Measurements from ENCODE around the gene PSMC5. TPM values are rescaled to one million over a fixed set of nuclear protein-coding genes. Genes with fewer than 3 reads are reported as not detected.
"Not testable (repeated sequence)": the region's sequence is repeated elsewhere in the genome, so short reads cannot be mapped to it uniquely, and the experiment has no call there.

PSMC5 gene
- total and polyA plus RNA-seq, 10 donors = 74.5 to 175 (median 99.9) TPM

DNA sequence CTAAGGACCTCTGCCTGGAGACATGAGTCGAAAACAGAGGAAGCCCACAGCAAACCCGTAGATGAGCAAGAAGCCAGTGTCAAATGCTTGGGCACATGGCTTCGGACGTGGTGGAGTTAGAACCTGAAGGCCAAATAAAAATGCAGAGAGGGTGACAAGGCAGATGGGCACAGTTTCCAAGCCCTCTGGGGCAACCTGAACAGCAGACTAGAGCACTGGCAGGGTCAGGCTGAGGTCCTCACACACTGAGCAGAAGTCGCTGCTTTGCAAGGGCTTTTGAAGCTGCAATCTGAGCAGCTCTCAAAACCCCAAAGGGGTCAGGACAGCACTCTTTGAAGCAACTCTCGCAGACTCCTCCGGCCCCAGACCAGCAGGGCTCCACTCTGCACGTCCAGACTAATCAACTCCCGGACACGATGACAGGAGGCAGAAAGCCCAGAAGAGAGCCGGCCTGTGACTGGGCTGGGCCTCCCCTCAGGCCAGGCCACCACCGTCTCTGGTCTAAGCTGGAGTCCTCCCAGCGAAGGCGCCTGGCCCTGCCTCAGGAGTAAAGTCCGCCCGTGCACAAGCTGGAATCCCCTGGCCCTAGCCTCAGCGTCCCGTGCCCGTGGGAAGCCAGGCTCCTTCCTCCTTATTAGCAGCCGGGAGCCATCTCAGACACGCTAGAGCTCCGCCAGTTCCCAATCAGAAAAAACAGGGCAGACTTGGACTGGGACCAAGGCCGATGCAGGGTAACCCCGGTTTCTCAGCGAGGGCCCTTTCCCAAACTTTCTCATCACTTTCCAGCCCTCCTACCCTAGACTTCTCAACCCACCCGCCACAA, 14.3 kb downstream of the PSMC5 start:
- Histone ChIP-seq H3K27ac (peak overlapping the region; percentile 91 to 97 (median 97)), H3K4me3 (peak overlapping the region; percentile 60 to 91 (median 84)), H3K4me1 (peaks cover 42 to 77% (median 60%) of the 10 kb centered on the region in 6 donors), H3K36me3 (peaks cover 0 to 19% (median 9%) of the 10 kb centered on the region in 6 donors), H3K9me3 (no peaks in the 10 kb centered on the region), H3K27me3 (replicated peaks in 1 of 7) (peaks cover 0 to 7% (median 0%) of the 10 kb centered on the region in 7 donors)
- intact Hi-C loops (cut with DNase I; ENCODE audit: low total_unique reads) = no loop called here
- DNase-seq = peak; percentile 88
- WGBS, 5 donors = 3 to 8% (median 6%) methylated on average over 21 to 26 of the region's 26 CpGs
- TF ChIP-seq POLR2A (IDR thresholded peaks at IDR 0.05) = no peak
- TF ChIP-seq POLR2AphosphoS5 (IDR thresholded peaks at IDR 0.05) = peak in 2 of 3 donors; percentile 22 to 50

DNA sequence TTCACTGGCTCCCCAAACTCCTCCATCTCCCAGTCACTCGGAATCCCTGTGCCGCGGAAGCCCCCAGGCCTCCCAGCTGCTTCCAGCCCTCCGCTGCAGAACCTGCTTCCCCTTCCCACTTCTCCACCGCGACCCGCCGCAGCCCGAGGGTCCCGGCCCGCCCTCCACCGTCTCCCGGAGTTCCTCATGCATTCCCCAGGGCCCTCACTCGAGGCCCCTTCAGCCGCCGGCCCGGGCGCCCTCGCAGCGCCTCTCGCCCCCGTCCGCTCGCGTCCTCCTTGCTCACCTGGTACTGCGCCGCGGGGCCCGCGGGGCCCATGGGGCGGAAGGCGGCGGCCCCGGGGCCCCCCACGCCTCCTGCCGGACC, 14.9 kb downstream of the PSMC5 start:
- H3K27ac ChIP-seq = peak overlapping the region; percentile 91 to 97 (median 97)
- 0 to 1% (median 0%) methylated on average over 13 to 36 of the region's 36 CpGs for WGBS, 5 donors
- peak; percentile 92 for DNase-seq
- H3K27me3 ChIP-seq (replicated peaks in 1 of 7) = peaks cover 0 to 7% (median 0%) of the 10 kb centered on the region in 7 donors
- peaks cover 42 to 71% (median 58%) of the 10 kb centered on the region in 6 donors for H3K4me1 ChIP-seq
- H3K4me3 ChIP-seq = peak overlapping the region; percentile 60 to 91 (median 84)
- peaks cover 0 to 13% (median 3%) of the 10 kb centered on the region in 6 donors for H3K36me3 ChIP-seq
- H3K9me3 ChIP-seq = no peaks in the 10 kb centered on the region
- TF ChIP-seq POLR2AphosphoS5 (IDR thresholded peaks at IDR 0.05) = no peak
- TF ChIP-seq, protein P1, sequence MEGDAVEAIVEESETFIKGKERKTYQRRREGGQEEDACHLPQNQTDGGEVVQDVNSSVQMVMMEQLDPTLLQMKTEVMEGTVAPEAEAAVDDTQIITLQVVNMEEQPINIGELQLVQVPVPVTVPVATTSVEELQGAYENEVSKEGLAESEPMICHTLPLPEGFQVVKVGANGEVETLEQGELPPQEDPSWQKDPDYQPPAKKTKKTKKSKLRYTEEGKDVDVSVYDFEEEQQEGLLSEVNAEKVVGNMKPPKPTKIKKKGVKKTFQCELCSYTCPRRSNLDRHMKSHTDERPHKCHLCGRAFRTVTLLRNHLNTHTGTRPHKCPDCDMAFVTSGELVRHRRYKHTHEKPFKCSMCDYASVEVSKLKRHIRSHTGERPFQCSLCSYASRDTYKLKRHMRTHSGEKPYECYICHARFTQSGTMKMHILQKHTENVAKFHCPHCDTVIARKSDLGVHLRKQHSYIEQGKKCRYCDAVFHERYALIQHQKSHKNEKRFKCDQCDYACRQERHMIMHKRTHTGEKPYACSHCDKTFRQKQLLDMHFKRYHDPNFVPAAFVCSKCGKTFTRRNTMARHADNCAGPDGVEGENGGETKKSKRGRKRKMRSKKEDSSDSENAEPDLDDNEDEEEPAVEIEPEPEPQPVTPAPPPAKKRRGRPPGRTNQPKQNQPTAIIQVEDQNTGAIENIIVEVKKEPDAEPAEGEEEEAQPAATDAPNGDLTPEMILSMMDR (IDR thresholded peaks at IDR 0.05 in 8 of 11, conservative IDR thresholded peaks at IDR 0.05 in 3 of 11) = no peak
- no peak for TF ChIP-seq POLR2A (IDR thresholded peaks at IDR 0.05)
- intact Hi-C loops (cut with DNase I; ENCODE audit: low total_unique reads) = no loop called here

DNA sequence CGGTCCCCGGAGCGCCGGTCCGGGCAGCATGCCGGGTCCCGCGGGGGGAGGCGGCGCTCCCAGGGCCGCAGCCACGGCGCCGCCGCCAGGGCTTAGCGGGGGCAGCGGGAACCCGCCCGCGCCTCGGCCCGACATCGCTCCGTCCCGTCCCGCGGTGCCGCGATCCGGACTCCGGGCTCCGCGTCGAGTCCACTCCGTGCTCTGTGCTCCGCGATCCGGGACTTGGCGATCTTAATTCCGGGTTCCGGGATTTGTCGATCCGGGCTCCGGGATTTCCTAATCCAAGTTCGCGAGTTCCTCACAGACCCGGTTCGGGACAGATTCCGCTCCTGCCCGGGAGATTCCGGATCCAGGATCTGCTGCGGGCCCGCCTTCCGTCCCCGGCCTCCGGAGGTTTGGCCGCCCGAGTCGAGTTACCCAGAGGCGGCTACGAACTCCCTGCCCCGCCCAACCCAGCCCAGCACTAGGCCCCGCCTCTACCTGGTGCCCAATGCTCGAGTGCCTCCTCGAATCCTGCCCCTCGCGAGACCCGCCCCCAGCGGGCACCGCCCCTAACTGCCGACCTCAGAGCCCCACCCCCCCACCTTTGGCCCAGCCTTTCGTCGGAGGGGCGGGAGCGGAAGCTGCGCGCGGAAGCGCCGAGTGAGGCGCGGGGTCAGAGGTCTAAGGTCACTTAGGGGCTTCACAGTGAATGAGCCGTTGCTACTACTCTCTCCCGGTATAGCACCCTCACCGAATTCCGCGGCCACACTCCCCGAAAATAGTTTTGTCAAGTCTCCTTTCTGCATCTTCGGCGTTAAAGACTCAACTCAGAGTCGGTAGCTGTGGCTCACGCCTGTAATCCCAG, 15.5 kb downstream of the PSMC5 start, which contains the start of gene SMARCD2:
Gene SMARCD2 (minus strand): TSS at position 146 of the 847 bp plus-strand sequence. CDS start 11 bp downstream, at position 135.
- intact Hi-C loops (cut with DNase I; ENCODE audit: low total_unique reads) = no loop called here

DNA sequence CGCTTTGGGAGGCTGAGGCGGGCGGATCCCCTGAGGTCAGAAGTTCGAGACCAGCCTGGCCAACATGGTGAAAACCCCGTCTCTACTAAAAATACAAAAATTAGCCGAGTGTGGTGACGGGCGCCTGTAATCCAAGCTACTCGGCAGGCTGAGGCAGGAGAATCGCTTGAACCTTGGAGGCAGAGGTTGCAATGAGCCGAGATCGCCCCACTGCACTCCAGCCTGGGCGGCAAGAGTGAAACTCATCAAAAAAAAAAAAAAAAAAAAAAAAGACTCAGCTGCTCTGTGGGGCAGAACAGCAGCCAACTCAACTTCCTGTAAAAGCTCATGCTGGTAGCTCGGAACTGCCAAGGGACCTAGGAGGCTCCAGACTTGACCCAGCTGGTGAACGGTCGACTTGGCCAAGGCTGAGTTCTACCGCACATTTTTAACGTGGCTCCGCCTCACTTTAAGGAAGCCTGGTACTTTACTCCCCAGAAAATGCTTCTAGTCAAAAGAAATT, 16.2 kb downstream of the PSMC5 start:
- intact Hi-C loops (cut with DNase I; ENCODE audit: low total_unique reads); H3K36me3 ChIP-seq; H3K9me3 ChIP-seq; H3K27me3 ChIP-seq (replicated peaks in 1 of 7): not testable (repeated sequence)
- peak overlapping the region; percentile 91 to 97 (median 97) for H3K27ac ChIP-seq
- peak overlapping the region; percentile 27 to 91 (median 84) for H3K4me3 ChIP-seq
- peak; percentile 87 for DNase-seq
- peaks cover 39 to 68% (median 55%) of the 10 kb centered on the region in 6 donors for H3K4me1 ChIP-seq
- 1 to 3% (median 2%) methylated on average over 19 of the region's 19 CpGs for WGBS, 5 donors

More for the DNA sequence above, 15.5 kb downstream of the PSMC5 start, which contains the start of gene SMARCD2:
- H3K27me3 ChIP-seq (replicated peaks in 1 of 7) = peaks cover 0 to 7% (median 0%) of the 10 kb centered on the region in 7 donors
- peaks cover 42 to 68% (median 56%) of the 10 kb centered on the region in 6 donors for H3K4me1 ChIP-seq
- peak within 1 kb of the TSS; percentile 91 to 97 (median 97) for H3K27ac ChIP-seq
- peak; percentile 100 for DNase-seq
- no peaks in the 10 kb centered on the region for H3K9me3 ChIP-seq
- TF ChIP-seq, protein P1 (IDR thresholded peaks at IDR 0.05 in 8 of 11, conservative IDR thresholded peaks at IDR 0.05 in 3 of 11) = peak in 4 of 11 experiments; percentile 22 to 48 (median 26)
- TF ChIP-seq POLR2A (IDR thresholded peaks at IDR 0.05) (peak; percentile 59 to 95 (median 65)), POLR2AphosphoS5 (IDR thresholded peaks at IDR 0.05) (peak; percentile 88 to 96 (median 90))
- 0 to 1% (median 0%) methylated on average over 4 to 92 of the region's 92 CpGs for WGBS, 5 donors
- H3K36me3 ChIP-seq = peaks cover 0 to 7% (median 0%) of the 10 kb centered on the region in 6 donors
- H3K4me3 ChIP-seq = peak within 1 kb of the TSS; percentile 60 to 91 (median 84)

Measured in spleen (tissue), 11 donors.